Activated T-helper 2 cell treated with anti-CD3 and anti-CD28 coated beads, Interferon-gamma antibody, Interleukin-2, Interleukin-4, amounts not matched to agents 10 μg/mL and 5 μg/mL and 100 μg/mL, durations not matched to agents 14 hours and 24 hours and 36 hours (primary cell): ENCODE measurements around the gene SMARCD2. TPM values are rescaled to one million over a fixed set of nuclear protein-coding genes. Genes with fewer than 3 reads are reported as not detected.
"Not testable (repeated sequence)": the region's sequence is repeated elsewhere in the genome, so short reads cannot be mapped to it uniquely, and the experiment has no call there.

ENCODE experiments used
- DNase-seq: peaks from one replicate; pipeline ENCODE4 v3.0.0; 2021; ENCODE audit warnings: low spot score
- H3K27ac Mint-ChIP-seq: one replicate; pipeline ENCODE4 v1.8.0; 2021; ENCODE audit warnings: mixed read lengths
- H3K27me3 Mint-ChIP-seq: one replicate; pipeline ENCODE4 v1.8.0; 2021; ENCODE audit warnings: low read depth, mixed read lengths
- H3K36me3 Mint-ChIP-seq: one replicate; pipeline ENCODE4 v1.8.0; 2021; ENCODE audit warnings: low read depth, mixed read lengths
- H3K4me1 Mint-ChIP-seq: one replicate; pipeline ENCODE4 v1.8.0; 2021; ENCODE audit warnings: low read depth, mixed read lengths
- H3K4me3 Mint-ChIP-seq: one replicate; pipeline ENCODE4 v1.8.0; 2021; ENCODE audit warnings: low read depth, mild to moderate bottlenecking, moderate library complexity, mixed read lengths
- H3K9me3 Mint-ChIP-seq: one replicate; pipeline ENCODE4 v1.8.0; 2021; ENCODE audit warnings: mixed read lengths
- intact Hi-C: fragments of 100-400 bp; cut with micrococcal nuclease; formaldehyde crosslinking; loops from one replicate; pipeline ENCODE4 v1.15.1; 2023
- total RNA-seq: library from RNA; stranded (reverse); gene quantifications from 2 replicates; pipeline ENCODE4 v1.2.3, GENCODE V29; 2022

SMARCD2 gene
- total RNA-seq, 1 donor from 2014 or later: 129 TPM

DNA sequence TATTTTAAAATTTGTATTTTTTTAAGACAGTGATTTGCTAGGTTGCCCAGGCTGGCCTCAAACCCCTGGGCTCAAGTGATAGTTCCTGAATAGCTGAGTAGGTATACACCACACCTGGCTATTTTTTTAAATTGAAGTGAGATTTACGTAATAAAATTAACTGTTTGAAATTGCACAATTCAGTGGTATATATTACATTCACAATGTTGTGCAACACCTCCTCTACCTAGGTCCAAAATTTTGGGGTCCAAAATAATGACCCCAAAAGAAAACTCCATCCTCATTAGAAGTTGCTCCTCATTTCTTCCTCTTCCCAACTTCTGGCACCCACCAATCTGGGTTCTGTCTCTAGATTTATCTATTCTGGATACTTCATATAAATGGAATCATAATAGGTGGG lies 3.0 kb upstream of the SMARCD2 start:
- H3K27ac Mint-ChIP-seq: no peak overlapping the region
- H3K4me3 Mint-ChIP-seq: no peak overlapping the region
- peaks cover 18% of the 10 kb centered on the region for H3K36me3 Mint-ChIP-seq
- H3K9me3 Mint-ChIP-seq: peaks cover 12% of the 10 kb centered on the region
- DNase-seq: no peak
- intact Hi-C loops: loop anchor here (10.0 kb wide), 2 partner anchors 149 to 299 kb away; partner anchors contain the start of gene PRR29
- H3K27me3 Mint-ChIP-seq: peaks cover 4% of the 10 kb centered on the region
- H3K4me1 Mint-ChIP-seq: peaks cover 25% of the 10 kb centered on the region

DNA sequence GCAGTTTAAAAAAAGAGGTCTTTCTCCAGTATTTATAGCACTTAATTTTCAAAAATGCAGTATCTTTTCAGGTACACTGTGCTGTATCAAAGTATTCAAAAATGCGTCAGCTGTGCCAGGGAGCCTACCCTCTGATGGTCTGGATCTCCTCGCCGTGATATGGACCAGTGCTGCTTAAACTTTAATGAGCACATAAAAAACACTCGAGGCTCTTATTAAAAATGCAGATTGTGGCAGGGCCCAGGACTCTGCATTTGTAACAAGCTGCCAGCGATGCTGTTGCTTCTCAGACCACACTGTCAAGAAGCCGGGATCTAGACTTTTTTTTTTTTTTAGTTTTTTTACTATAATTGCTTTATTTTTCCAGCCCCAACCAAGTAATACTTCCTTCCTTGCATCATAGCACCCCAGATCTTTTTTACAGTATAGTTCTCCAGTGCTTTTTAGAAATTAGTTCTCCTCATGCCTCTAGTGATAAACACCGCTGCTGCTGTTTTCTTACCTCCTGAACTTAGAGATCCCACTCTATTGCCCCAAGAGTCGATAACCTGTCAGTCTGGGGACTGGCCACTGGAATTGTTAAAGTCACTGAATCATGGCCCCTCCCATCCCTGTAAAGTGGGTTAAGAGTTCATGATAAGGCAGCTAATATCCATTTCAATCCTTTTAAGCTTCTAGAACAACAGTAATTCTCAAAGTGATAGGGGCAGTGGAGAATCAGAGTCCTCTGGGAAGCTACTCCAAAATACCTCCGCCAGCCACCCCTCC lies 1.6 kb upstream of the SMARCD2 start:
- H3K36me3 Mint-ChIP-seq: peaks cover 21% of the 10 kb centered on the region
- H3K27ac Mint-ChIP-seq: peak overlapping the region; percentile 89
- peaks cover 29% of the 10 kb centered on the region for H3K4me1 Mint-ChIP-seq
- intact Hi-C loops: loop anchor here (1.0 to 10.0 kb wide), 8 partner anchors 17 to 301 kb away; partner anchors contain the start of genes CCDC47, DCAF7, FTSJ3 and LIMD2
- H3K9me3 Mint-ChIP-seq: peaks cover 11% of the 10 kb centered on the region
- H3K4me3 Mint-ChIP-seq: peak overlapping the region; percentile 84
- H3K27me3 Mint-ChIP-seq: no peaks in the 10 kb centered on the region
- no peak for DNase-seq

DNA sequence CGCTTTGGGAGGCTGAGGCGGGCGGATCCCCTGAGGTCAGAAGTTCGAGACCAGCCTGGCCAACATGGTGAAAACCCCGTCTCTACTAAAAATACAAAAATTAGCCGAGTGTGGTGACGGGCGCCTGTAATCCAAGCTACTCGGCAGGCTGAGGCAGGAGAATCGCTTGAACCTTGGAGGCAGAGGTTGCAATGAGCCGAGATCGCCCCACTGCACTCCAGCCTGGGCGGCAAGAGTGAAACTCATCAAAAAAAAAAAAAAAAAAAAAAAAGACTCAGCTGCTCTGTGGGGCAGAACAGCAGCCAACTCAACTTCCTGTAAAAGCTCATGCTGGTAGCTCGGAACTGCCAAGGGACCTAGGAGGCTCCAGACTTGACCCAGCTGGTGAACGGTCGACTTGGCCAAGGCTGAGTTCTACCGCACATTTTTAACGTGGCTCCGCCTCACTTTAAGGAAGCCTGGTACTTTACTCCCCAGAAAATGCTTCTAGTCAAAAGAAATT lies 953 bp upstream of the SMARCD2 start:
- Mint-ChIP-seq H3K36me3 (peaks cover 21% of the 10 kb centered on the region), H3K4me3 (peak overlapping the region; percentile 84), H3K27ac (peak overlapping the region; percentile 89), H3K4me1 (peaks cover 28% of the 10 kb centered on the region)
- DNase-seq, H3K27me3 Mint-ChIP-seq, H3K9me3 Mint-ChIP-seq: not testable (repeated sequence)
- intact Hi-C loops: loop anchor here (1.0 to 10.0 kb wide), 8 partner anchors 16 to 301 kb away; partner anchors contain the start of genes CCDC47, DCAF7, FTSJ3 and LIMD2

DNA sequence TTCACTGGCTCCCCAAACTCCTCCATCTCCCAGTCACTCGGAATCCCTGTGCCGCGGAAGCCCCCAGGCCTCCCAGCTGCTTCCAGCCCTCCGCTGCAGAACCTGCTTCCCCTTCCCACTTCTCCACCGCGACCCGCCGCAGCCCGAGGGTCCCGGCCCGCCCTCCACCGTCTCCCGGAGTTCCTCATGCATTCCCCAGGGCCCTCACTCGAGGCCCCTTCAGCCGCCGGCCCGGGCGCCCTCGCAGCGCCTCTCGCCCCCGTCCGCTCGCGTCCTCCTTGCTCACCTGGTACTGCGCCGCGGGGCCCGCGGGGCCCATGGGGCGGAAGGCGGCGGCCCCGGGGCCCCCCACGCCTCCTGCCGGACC lies 329 bp downstream of the SMARCD2 start:
- no peaks in the 10 kb centered on the region for H3K9me3 Mint-ChIP-seq
- peaks cover 24% of the 10 kb centered on the region for H3K4me1 Mint-ChIP-seq
- intact Hi-C loops: loop anchor here (2.0 to 10.0 kb wide), 6 partner anchors 100 to 303 kb away; partner anchors contain the start of genes DCAF7, LIMD2, MAP3K3 and PRR29
- DNase-seq: no peak
- H3K4me3 Mint-ChIP-seq: peak overlapping the region; percentile 95
- H3K27ac Mint-ChIP-seq: peak overlapping the region; percentile 92
- peaks cover 19% of the 10 kb centered on the region for H3K36me3 Mint-ChIP-seq
- H3K27me3 Mint-ChIP-seq: no peaks in the 10 kb centered on the region

DNA sequence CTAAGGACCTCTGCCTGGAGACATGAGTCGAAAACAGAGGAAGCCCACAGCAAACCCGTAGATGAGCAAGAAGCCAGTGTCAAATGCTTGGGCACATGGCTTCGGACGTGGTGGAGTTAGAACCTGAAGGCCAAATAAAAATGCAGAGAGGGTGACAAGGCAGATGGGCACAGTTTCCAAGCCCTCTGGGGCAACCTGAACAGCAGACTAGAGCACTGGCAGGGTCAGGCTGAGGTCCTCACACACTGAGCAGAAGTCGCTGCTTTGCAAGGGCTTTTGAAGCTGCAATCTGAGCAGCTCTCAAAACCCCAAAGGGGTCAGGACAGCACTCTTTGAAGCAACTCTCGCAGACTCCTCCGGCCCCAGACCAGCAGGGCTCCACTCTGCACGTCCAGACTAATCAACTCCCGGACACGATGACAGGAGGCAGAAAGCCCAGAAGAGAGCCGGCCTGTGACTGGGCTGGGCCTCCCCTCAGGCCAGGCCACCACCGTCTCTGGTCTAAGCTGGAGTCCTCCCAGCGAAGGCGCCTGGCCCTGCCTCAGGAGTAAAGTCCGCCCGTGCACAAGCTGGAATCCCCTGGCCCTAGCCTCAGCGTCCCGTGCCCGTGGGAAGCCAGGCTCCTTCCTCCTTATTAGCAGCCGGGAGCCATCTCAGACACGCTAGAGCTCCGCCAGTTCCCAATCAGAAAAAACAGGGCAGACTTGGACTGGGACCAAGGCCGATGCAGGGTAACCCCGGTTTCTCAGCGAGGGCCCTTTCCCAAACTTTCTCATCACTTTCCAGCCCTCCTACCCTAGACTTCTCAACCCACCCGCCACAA lies 924 bp downstream of the SMARCD2 start:
- Mint-ChIP-seq H3K27me3 (no peaks in the 10 kb centered on the region), H3K36me3 (peaks cover 25% of the 10 kb centered on the region), H3K9me3 (no peaks in the 10 kb centered on the region), H3K4me1 (peaks cover 26% of the 10 kb centered on the region), H3K4me3 (peak overlapping the region; percentile 95), H3K27ac (peak overlapping the region; percentile 92)
- DNase-seq: no peak
- intact Hi-C loops: loop anchor here (2.0 to 10.0 kb wide), 6 partner anchors 99 to 303 kb away; partner anchors contain the start of genes DCAF7, LIMD2, MAP3K3 and PRR29

DNA sequence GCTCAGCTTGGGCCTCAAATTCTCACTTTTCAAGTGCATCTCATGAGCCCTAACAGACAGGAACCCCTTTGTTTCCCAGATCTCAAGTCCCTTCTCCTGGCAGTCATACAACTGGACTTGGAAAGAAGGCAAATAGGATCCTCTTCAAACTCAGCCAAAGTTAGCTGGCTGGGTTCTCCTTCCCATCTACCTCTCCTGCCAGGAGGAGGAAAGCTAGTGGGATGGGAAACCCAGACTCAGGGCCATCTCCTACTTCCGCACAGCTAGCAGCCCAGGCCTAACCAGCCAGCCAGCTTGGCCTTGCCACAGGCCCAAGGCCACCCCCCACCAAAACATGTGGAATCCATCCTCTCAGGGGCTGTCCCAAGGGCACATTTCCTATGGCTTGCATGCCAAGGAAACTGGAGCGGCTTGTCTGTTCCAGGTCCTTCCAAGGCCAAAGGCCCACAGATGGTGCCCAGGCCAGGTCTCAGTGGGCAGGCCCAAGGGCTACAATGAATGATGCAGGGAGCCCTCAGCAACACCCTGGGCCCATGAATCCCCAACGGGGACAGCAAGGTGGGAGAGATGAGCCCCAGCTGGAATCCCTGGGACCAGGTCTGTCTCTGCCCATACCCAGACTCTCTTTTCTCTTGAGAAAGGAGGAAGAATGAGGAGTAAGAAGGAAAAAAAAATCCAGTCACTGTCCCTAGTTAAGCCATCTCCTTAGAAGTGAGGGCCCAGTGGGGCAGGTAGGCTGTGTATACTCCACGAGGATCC lies 1.7 kb downstream of the SMARCD2 start:
- H3K36me3 Mint-ChIP-seq: peaks cover 30% of the 10 kb centered on the region

DNA sequence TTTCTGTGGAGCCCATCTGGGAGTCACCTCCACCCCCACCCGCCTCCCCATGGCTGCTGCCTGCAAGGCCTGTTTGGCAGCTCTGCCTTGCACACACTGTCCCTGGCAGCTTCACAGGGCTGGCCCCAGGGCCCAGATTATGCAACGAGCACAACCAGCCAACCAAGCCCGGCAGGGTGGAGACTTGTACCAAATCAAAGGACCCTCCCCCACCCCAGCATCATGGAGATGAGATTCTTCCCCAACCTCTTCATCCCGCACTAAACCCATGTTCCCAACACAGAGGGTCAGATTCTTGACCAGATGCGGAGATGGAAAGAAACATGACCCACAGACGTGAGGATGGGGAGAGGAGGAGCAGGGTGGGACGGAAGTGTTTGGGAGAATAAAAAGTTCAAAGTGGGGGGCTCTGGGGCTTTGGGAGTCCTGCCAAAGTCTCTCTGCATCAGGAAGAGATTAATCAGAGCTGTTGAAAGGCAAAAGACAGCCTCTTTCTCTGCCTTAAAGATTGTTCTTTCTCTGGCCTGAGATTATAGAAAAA lies 3.8 kb downstream of the SMARCD2 start:
- no peak for DNase-seq
- Mint-ChIP-seq H3K4me1 (peaks cover 28% of the 10 kb centered on the region), H3K27ac (no peak overlapping the region), H3K27me3 (no peaks in the 10 kb centered on the region), H3K9me3 (no peaks in the 10 kb centered on the region), H3K36me3 (peaks cover 51% of the 10 kb centered on the region), H3K4me3 (peak overlapping the region; percentile 26)
- intact Hi-C loops: no loop called here

More for the DNA sequence above, 1.7 kb downstream of the SMARCD2 start:
- H3K4me3 Mint-ChIP-seq: peak overlapping the region; percentile 95
- no peaks in the 10 kb centered on the region for H3K9me3 Mint-ChIP-seq
- peaks cover 26% of the 10 kb centered on the region for H3K4me1 Mint-ChIP-seq
- peak overlapping the region; percentile 92 for H3K27ac Mint-ChIP-seq
- H3K27me3 Mint-ChIP-seq: no peaks in the 10 kb centered on the region
- intact Hi-C loops: loop anchor here (5.0 to 10.0 kb wide), 4 partner anchors 98 to 304 kb away; partner anchors contain the start of genes MAP3K3, PRR29 and STRADA
- no peak for DNase-seq

DNA sequence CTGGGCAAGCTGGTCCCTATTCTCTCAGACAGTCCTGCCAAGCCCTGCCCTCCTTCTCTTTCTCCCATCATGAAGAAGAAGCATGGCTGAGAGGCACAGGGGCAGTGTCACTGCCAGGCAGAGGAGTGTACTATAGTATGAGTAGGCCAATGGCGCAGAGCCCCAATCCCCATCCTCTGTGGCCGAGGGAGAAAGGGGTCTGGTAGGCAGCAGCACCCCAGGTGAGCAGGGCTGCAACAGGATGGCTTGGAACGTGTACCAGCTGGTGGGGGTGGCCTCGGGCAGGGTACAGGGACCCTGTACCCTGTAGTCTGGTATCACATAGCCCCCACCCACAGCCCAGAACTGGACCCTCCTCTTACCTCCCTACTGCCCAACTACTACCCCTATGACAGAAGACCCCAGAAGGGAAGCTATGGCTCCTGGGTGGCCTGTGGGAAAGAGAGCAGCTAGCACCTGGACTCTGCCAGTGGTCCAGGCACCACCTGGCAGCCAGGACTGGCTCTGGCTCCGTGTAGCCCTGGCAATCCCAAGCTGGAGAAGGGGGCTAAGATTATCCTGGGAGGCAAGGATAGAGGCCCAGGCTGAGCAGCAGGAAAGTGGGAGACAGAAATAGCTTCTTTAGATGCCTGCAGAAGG lies 4.4 kb downstream of the SMARCD2 start:
- Mint-ChIP-seq H3K27me3 (no peaks in the 10 kb centered on the region), H3K27ac (peak overlapping the region; percentile 46), H3K4me1 (peaks cover 28% of the 10 kb centered on the region), H3K9me3 (no peaks in the 10 kb centered on the region), H3K4me3 (no peak overlapping the region), H3K36me3 (peaks cover 57% of the 10 kb centered on the region)
- DNase-seq: no peak
- intact Hi-C loops: no loop called here

DNA sequence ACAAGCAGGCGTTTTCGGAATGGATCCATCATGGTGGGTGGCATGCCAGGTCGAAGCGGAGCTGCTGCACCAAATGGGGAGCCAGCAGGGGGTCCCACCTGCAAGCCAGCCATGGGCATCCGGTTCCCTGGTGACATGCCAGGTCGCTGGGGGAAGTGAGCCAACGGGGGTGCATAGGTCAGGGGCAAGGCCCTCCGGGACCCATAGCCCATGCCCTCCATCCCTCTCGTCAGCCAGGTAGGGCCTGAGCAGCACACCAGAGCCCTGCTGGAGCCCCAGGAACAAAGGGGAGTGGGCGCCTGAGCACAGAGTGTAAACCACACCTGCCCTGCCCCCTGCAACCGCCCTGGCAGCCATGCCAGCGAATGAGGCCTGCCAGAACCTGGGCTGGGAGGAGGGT lies 5.0 kb downstream of the SMARCD2 start:
- Mint-ChIP-seq H3K27me3 (no peaks in the 10 kb centered on the region), H3K4me1 (peaks cover 28% of the 10 kb centered on the region)
- intact Hi-C loops: no loop called here

DNA sequence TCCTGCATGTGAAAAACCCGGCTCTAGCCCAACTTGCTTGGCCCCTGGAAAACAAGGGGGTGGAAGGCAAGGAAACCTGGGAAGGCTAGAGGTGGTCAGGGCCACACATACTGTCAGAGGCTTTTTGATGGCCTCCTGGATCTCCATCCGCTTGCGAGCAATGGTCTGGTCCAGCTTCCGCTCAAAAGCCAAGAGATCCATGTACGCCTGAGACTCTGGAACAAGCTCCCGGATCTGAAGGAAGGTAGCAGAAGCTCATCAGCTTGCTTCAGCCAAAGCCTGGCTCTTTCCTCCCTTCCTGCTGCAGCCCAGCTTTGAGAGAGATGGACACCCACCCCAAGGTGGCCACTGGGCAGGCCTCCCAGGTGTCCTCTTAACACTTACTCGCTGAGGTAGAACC lies 5.7 kb downstream of the SMARCD2 start:
- H3K4me1 Mint-ChIP-seq: peaks cover 32% of the 10 kb centered on the region
- intact Hi-C loops: no loop called here
- no peak overlapping the region for H3K27ac Mint-ChIP-seq
- H3K36me3 Mint-ChIP-seq: peaks cover 67% of the 10 kb centered on the region
- H3K27me3 Mint-ChIP-seq: no peaks in the 10 kb centered on the region
- no peak for DNase-seq
- H3K4me3 Mint-ChIP-seq: no peak overlapping the region
- H3K9me3 Mint-ChIP-seq: no peaks in the 10 kb centered on the region

More for the DNA sequence above, 5.0 kb downstream of the SMARCD2 start:
- no peak overlapping the region for H3K4me3 Mint-ChIP-seq
- no peak overlapping the region for H3K27ac Mint-ChIP-seq
- H3K36me3 Mint-ChIP-seq: peaks cover 63% of the 10 kb centered on the region
- H3K9me3 Mint-ChIP-seq: no peaks in the 10 kb centered on the region
- no peak for DNase-seq

DNA sequence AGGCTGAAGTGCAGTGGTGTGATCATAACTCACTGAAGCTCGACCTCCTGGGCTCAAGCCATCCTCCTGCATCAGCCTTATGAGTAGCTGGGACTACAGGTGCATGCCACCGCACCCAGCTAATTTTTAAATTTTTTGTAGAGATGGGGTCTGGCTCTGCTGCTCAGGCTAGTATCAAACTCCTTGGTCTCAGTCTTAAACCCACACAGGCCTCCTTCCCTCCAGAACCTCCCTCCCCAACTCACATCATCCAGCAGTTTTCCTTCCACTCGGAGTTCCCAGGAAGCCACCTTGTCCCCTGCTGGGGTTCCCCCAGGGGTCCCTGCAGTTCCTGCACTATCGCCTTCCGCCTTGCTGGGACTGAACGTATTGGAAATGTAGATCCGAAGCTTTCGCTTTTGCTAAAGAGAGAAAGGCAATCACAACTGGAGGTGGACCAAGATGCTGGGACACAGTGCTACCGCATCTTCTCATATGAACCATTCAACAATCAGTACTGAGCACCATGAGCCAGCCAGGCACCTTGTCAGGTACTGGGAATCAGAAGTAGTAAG lies 7.2 kb downstream of the SMARCD2 start:
- no peak overlapping the region for H3K4me3 Mint-ChIP-seq
- no peaks in the 10 kb centered on the region for H3K9me3 Mint-ChIP-seq
- peaks cover 34% of the 10 kb centered on the region for H3K4me1 Mint-ChIP-seq
- H3K27me3 Mint-ChIP-seq: no peaks in the 10 kb centered on the region
- peaks cover 71% of the 10 kb centered on the region for H3K36me3 Mint-ChIP-seq
- intact Hi-C loops: no loop called here
- peak overlapping the region; percentile 42 for H3K27ac Mint-ChIP-seq
- DNase-seq: no peak
